GM23248 (cell line): ENCODE results near the gene CDCA5.

Experiments
- EZH2 ChIP-seq: fragments of 200-600 bp; sonication (generic); IDR thresholded peaks from 2 replicates; pipeline ENCODE4 v1.6.1; 2018; ENCODE audit warnings: antibody characterized with exemption, mild to moderate bottlenecking; ENCODE audit not compliant: insufficient read depth, poor library complexity, severe bottlenecking
- EZH2phosphoT487 ChIP-seq: fragments of 200-600 bp; sonication (generic); IDR thresholded peaks from 2 replicates; pipeline ENCODE4 v1.6.1; 2018; ENCODE audit warnings: antibody characterized with exemption, moderate library complexity, mild to moderate bottlenecking, low read depth; ENCODE audit not compliant: insufficient read depth

DNA sequence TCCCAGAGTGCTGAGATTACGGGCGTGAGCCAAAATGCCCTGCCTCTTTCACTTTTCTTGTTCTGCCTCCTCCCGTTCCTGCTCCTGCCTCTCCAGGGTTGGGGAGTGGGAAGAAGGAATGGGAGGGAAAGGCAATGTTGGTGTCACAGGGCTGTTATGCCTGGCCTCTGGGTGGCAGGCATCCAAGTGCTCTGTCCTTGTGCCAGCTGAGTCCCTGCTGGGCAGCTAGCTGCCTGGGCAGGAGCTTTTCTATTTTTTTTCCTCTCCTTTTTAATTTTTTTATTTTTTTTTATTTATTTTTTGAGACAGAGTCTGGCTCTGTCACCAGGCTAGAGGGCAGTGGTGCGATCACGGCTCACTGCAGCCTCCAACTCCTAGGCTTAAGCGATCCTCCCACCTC lies 46.9 kb downstream of the CDCA5 start:
- no peak for TF ChIP-seq EZH2
- no peak for TF ChIP-seq EZH2phosphoT487
